Activated T-cell treated with anti-CD3 and anti-CD28 coated beads, Interleukin-2, amount 50 U/mL, for 4 hours (primary cell): ENCODE data around the gene SH3BP5. TPM values are rescaled to one million over a fixed set of nuclear protein-coding genes. Genes with fewer than 3 reads are reported as not detected.
A peak's percentile ranks its signal among the peaks of the same experiment; 100 is the strongest.

ENCODE experiments used
- ATAC-seq, 2 donors: fragments of 200-7000 bp; cut with Tn5 transposase; one replicate each; pipeline ENCODE4 v1.10.0; 2021
- DNase-seq: peaks from one replicate; pipeline ENCODE4 v3.0.0-alpha.2; 2020
- H3K27me3 Mint-ChIP-seq: one replicate; pipeline ENCODE4 v1.8.0; 2021; ENCODE audit warnings: low read depth, mixed read lengths
- H3K36me3 Mint-ChIP-seq: one replicate; pipeline ENCODE4 v1.8.0; 2022; ENCODE audit warnings: mixed read lengths; ENCODE audit not compliant: insufficient read depth
- H3K4me1 Mint-ChIP-seq: one replicate; pipeline ENCODE4 v1.8.0; 2021; ENCODE audit warnings: low read depth, mixed read lengths
- H3K4me3 Mint-ChIP-seq: one replicate; pipeline ENCODE4 v1.8.0; 2021; ENCODE audit warnings: mild to moderate bottlenecking, moderate library complexity, mixed read lengths
- H3K9me3 Mint-ChIP-seq: one replicate; pipeline ENCODE4 v1.8.0; 2021; ENCODE audit warnings: mixed read lengths
- total RNA-seq, 3 donors: library from RNA; stranded (reverse); gene quantifications; one replicate each; pipeline ENCODE4 v1.2.1, GENCODE V29; 2021

The SH3BP5 gene
- total RNA-seq, 3 donors from 2014 or later: 11.1 to 26.1 (median 12.9) TPM

DNA sequence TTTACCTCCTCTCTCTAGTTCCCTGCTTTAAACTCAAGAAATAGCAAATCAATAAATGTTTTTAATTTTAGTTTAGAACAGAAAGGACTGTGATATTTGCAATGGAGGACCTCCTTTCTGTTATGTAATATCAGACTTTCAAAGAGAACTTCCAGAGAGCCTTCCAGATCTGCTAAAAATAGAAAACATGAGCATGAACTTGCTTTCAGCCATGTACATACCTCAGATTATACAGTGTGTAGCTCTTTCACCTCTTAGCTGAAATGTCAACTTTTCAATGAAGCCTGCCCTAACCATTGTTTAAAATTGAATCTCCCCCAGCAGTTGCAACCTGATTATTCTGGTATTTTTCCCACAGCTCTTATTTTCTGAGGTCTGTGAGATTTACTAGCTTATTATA, 113.7 kb downstream of the SH3BP5 start:
- DNase-seq (no peak), ATAC-seq (no peak)
- Mint-ChIP-seq H3K4me3 (no peak overlapping the region), H3K27me3 (no peaks in the 10 kb centered on the region), H3K4me1 (peaks cover 13% of the 10 kb centered on the region), H3K9me3 (no peaks in the 10 kb centered on the region), H3K36me3 (peaks cover 46% of the 10 kb centered on the region)

DNA sequence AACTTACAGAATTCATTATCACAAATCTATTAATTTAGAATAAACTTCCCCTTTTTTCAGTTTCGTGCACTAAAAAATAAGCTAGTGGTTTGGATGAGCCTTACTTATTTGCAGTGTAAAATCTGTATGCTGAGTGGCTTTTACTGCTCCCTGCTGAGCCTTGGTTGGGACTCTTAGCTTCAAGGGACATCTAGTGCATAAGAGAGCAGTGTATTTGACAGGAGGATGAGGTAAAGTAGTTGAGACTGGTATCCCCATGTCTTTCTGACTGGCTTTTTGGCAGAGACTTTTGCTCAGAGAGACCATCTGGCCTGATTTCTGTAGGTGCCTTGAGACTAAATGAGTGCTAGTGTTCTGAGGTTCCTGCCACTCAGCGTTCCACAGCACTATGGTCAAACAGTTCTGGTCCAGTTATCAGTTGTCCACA, 114.5 kb downstream of the SH3BP5 start:
- H3K4me3 Mint-ChIP-seq: no peak overlapping the region
- H3K4me1 Mint-ChIP-seq: peaks cover 13% of the 10 kb centered on the region
- no peak for DNase-seq
- H3K36me3 Mint-ChIP-seq: peaks cover 46% of the 10 kb centered on the region
- no peak for ATAC-seq
- H3K27me3 Mint-ChIP-seq: no peaks in the 10 kb centered on the region
- no peaks in the 10 kb centered on the region for H3K9me3 Mint-ChIP-seq

DNA sequence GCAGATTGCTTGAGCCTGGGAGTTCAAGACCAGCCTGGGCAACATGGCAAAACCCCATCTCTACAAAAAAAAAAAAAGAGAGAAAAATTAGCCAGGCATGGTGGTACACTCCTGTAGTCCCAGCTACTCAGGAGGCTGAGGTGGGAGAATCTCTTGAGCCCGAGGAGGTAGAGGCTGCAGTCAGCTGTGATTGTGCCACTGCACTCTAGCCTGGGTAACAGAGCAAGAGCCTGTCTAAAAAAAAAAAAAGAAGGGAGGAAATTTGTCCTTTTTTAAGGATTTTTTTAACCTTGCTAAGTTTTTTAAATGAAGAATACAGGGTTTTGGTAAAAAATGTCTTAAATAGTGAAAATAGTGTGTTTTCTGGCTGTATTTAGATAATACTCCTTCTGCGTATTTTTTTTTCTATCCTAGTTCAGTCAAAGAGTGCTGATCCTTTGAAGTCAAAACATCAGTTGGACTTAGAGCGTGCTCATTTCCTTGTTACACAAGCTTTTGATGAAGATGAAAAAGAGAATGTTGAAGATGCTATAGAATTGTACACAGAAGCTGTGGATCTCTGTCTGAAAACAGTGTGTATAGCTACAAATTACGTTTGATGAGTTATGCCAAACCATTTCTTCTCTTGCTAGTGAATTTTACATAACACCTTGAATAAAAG, 115.2 kb downstream of the SH3BP5 start:
- peaks cover 17% of the 10 kb centered on the region for H3K4me1 Mint-ChIP-seq
- H3K9me3 Mint-ChIP-seq: no peaks in the 10 kb centered on the region
- peaks cover 46% of the 10 kb centered on the region for H3K36me3 Mint-ChIP-seq
- no peaks in the 10 kb centered on the region for H3K27me3 Mint-ChIP-seq
- no peak for ATAC-seq
- DNase-seq: no peak
- H3K4me3 Mint-ChIP-seq: no peak overlapping the region

DNA sequence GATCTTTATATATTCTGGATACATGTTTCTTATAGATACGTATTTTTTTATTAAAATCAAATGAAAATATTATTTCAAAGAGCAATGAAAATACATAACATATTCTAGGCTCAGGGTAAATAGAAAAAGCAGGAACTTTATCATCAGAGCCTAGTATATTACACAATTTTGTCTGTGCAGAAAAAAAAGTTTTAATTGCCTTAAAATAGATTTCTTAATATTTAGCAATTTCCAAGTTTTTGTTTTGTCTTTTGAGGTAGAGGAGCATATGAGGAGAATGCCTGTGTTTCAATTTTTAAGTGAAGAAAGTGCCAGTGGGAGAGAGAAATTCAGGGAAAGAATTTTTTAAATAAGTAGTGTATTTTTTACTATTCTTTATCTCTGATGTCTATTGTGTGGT, 115.9 kb downstream of the SH3BP5 start:
- no peak for ATAC-seq
- Mint-ChIP-seq H3K36me3 (peaks cover 46% of the 10 kb centered on the region), H3K9me3 (no peaks in the 10 kb centered on the region)

DNA sequence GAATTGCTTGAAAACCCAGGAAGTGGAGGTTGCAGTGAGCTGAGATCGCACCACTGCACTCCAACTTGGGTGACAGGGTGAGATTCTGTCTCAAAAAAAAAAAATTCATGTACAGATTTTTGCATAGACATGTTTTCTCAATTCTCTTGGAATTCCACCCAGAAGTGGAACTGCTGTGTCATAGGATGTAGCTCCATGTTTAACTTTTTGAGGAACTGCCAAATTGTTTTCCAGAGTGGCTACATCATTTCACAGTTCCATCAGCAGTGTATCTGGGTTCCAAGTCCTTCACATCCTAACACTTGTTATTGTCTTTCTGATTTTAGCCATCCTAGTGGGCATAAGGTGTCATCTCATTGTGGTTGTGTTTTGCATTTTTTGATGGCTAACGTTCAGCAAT, 116.4 kb downstream of the SH3BP5 start:
- no peaks in the 10 kb centered on the region for H3K9me3 Mint-ChIP-seq
- peaks cover 44% of the 10 kb centered on the region for H3K36me3 Mint-ChIP-seq
- no peak for DNase-seq
- ATAC-seq: no peak
- no peak overlapping the region for H3K4me3 Mint-ChIP-seq
- no peaks in the 10 kb centered on the region for H3K27me3 Mint-ChIP-seq
- H3K4me1 Mint-ChIP-seq: peaks cover 18% of the 10 kb centered on the region

More for the DNA sequence above, 115.9 kb downstream of the SH3BP5 start:
- Mint-ChIP-seq H3K4me3 (no peak overlapping the region), H3K27me3 (no peaks in the 10 kb centered on the region), H3K4me1 (peaks cover 18% of the 10 kb centered on the region)
- no peak for DNase-seq

DNA sequence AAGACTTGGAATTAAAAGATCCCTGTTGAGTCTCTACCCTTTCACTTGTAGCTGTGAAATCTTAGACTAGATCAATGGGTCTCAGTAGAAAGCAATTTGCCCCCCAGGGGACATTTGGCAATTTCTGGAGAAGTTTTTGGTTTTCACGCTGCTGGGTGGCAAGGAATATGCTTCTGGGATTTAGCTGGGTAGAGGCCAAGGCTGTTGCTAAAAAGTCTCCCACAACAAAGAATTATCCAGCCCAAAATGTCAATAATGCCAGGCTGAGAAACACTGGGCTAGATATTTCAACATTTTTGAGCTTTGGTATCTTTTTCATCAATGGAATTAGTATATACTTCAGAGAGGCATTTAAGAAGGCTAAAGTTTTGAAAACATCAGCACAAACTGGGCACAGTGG, 117.6 kb downstream of the SH3BP5 start:
- ATAC-seq (no peak), DNase-seq (no peak)
- Mint-ChIP-seq H3K36me3 (peaks cover 39% of the 10 kb centered on the region), H3K4me1 (peaks cover 22% of the 10 kb centered on the region), H3K4me3 (no peak overlapping the region), H3K27me3 (no peaks in the 10 kb centered on the region), H3K9me3 (no peaks in the 10 kb centered on the region)

DNA sequence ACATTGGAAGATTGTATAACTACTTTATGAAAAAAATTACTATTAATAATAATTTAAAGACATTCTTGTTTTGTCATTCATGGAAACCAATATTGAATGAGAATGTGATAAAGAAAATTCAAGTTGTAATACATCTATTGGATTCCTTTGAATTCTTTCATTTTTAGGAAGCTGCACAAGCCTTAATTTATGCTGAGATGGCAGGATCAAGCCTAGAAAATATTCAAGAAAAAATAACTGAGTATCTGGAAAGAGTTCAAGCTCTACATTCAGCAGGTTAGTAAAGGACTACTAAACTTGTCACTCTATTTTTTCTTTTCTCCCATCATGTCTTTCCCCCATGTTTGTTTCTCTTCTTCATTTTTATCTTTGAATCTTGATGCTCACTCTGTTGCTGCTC, 120.4 kb downstream of the SH3BP5 start:
- peaks cover 19% of the 10 kb centered on the region for H3K36me3 Mint-ChIP-seq
- H3K4me1 Mint-ChIP-seq: peaks cover 29% of the 10 kb centered on the region
- no peak overlapping the region for H3K4me3 Mint-ChIP-seq
- DNase-seq: no peak
- H3K27me3 Mint-ChIP-seq: no peaks in the 10 kb centered on the region
- H3K9me3 Mint-ChIP-seq: no peaks in the 10 kb centered on the region
- ATAC-seq: no peak

DNA sequence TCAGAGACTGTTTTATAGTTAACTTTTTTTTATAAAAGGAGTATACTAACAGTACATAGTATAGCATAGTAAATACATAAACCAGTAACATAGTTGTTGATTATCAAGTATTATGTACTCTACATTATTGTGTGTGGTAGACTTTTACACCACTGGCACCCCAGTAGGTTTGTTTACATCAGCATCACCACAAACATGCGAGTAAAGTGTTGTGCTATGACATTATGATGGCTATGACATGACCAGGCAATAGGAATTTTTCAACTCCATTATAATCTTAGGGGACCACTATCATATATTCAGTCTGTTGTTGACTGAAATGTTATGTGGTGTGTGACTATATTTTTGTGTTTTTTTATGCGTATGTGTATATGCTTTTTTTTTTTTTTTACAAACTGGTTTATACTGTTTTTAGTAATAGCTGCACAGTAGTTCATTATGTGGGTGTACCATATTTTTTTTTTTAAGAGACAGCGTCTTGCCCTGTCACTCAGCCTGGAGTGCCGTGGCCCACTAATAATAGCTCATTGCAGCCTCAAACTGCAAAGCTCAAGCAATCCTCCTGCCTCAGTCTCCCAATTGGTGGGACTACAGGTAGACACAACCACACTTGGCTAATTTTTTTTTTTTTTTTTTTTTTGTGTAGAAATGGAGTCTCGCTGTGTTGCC, 124.4 kb downstream of the SH3BP5 start:
- Mint-ChIP-seq H3K36me3 (peaks cover 8% of the 10 kb centered on the region), H3K4me1 (peaks cover 31% of the 10 kb centered on the region), H3K4me3 (peak overlapping the region; percentile 88)

DNA sequence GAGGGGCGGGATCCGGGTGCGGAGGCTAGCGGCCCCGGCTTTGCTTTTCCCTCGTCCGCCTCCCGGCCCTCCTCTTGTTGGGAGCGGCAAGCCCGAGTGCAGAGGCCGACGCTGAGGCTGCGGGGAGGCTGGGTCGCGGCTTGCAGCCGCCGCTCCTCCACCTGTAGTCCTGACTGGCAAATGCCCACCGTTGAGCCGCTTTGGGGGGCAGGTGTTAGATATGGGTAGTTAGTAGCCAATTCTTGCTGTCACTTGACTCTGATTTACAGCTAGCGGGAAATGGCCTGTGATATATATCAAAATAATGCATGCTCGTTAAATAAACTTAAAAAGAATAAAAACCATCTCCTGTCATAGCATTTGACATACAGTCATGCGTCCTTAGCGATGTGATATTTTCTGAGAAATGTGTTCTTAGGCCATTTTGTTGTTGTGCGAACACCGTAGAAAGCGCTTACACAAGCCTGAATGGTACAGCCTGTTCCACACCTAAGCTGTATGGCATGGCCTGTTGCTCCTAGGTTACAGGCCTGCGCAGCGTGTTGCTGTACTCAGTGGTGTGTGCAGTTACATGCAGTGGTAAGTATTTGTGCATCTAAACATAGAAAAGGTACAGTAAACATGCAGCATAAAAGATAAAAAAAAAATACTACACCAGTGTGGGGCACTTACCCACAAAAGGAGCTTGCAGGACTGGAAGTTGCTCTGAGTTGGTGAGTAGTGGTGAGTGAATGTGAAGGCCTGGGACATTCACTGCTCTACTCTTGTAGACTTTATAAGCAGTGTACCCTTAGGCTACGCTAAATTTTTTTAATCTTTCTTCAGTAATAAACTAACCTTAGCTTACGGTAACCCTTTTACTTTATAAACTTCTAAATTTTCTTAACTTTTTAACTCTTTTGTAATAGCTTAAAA, 125.5 kb downstream of the SH3BP5 start:
- DNase-seq (no peak), ATAC-seq (no peak)
- Mint-ChIP-seq H3K9me3 (no peaks in the 10 kb centered on the region), H3K36me3 (peaks cover 2% of the 10 kb centered on the region), H3K4me1 (peaks cover 28% of the 10 kb centered on the region), H3K4me3 (peak overlapping the region; percentile 88), H3K27me3 (no peaks in the 10 kb centered on the region)

More for the DNA sequence above, 124.4 kb downstream of the SH3BP5 start:
- no peaks in the 10 kb centered on the region for H3K27me3 Mint-ChIP-seq
- ATAC-seq (no peak), DNase-seq (no peak)
- H3K9me3 Mint-ChIP-seq: no peaks in the 10 kb centered on the region

DNA sequence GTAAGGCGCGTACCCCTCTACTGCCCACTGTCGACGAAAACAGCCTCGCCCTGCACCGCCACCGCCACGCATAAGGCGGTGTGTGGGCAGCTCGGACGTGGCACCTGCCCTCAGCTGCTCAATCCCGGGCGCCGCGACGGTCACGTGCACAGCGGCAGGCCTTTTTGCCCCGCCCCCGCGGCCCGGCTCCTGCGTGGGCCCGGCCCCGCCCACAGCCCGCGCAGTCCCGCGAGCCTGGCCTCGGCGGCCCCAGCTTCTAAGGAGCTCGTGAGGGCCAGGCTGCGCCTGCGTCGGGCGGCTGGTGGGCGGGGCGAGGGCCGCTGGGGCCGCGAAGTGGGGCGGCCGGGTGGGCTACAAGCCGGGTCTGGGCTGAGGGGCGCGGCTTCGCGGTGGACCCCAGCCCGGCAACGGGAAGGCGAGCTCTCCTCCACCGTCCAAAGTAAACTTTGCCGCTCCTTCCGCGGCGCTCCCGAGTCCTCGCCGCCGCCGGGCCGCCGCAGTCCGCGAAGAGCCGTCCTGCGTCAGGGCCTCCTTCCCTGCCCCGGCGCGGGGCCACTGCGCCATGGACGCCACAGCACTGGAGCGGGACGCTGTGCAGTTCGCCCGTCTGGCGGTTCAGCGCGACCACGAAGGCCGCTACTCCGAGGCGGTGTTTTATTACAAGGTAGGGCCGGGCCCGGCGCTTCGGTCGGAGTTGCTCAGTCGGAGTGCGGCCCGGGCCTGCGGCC, 126.3 kb downstream of the SH3BP5 start, which contains the start of gene CAPN7:
Gene CAPN7, plus strand, starts transcription at position 313 of the 728 bp plus-strand sequence. Its CDS starts 250 bp downstream, at position 563.
- H3K9me3 Mint-ChIP-seq: no peaks in the 10 kb centered on the region
- no peaks in the 10 kb centered on the region for H3K27me3 Mint-ChIP-seq
- peak; percentile 91 to 96 for ATAC-seq

DNA sequence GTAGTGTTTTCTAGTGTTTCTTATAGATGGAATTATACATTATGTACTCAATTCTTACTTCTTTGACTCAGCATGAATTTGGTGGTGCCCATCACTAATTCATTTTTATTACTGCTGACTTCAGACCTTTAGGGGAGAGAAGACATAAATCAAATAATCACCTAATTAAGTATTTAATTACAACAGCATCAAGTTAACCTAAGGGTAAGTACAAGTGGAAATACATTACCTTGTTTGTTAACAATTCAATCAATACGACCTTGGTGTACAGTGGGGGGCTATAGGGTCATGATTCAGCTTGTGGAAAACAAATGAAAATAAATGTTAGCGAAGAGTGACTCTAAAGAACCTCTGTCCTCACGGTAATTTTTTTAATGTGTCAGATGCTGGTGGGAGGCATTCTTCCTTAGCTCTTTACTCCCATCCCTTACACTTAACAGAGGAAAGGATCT, 126.9 kb downstream of the SH3BP5 start:
- Mint-ChIP-seq H3K4me1 (peaks cover 25% of the 10 kb centered on the region), H3K27me3 (no peaks in the 10 kb centered on the region), H3K36me3 (no peaks in the 10 kb centered on the region), H3K4me3 (peak overlapping the region; percentile 80), H3K9me3 (no peaks in the 10 kb centered on the region)
- no peak for DNase-seq
- ATAC-seq: no peak

More for the DNA sequence above, 126.3 kb downstream of the SH3BP5 start, which contains the start of gene CAPN7:
- H3K4me1 Mint-ChIP-seq: peaks cover 28% of the 10 kb centered on the region
- DNase-seq: peak; percentile 92
- peak within 1 kb of the TSS; percentile 88 for H3K4me3 Mint-ChIP-seq
- H3K36me3 Mint-ChIP-seq: peaks cover 2% of the 10 kb centered on the region
